Osteoblast (primary cell): ENCODE results near the gene P2RY12. TPM values are rescaled to one million over a fixed set of nuclear protein-coding genes. Genes with fewer than 3 reads are reported as not detected.
A peak's percentile ranks its signal among the peaks of the same experiment; 100 is the strongest.

ENCODE experiments used
- DNase-seq: peaks from one replicate; pipeline ENCODE4 v3.0.0; 2011; ENCODE audit warnings: low spot score, mixed read lengths; ENCODE audit not compliant: insufficient read length; ENCODE audit errors: missing footprints
- H2AFZ ChIP-seq: 2 replicates; pipeline ENCODE4 v1.6.0; 2011; ENCODE audit warnings: mild to moderate bottlenecking, low read length
- H3K27ac ChIP-seq: 2 replicates; pipeline ENCODE4 v1.5.1; 2011; ENCODE audit warnings: mild to moderate bottlenecking, low read depth, low read length, moderate library complexity
- H3K27me3 ChIP-seq: 2 replicates; pipeline ENCODE4 v1.6.0; 2012; ENCODE audit warnings: mild to moderate bottlenecking, control low read depth, inconsistent platforms, low read length, moderate library complexity; ENCODE audit not compliant: insufficient read depth
- H3K36me3 ChIP-seq: 2 replicates; pipeline ENCODE4 v1.5.1; 2011; ENCODE audit warnings: mild to moderate bottlenecking, low read length, control low read depth, moderate library complexity; ENCODE audit not compliant: insufficient read depth
- H3K4me1 ChIP-seq: 2 replicates; pipeline ENCODE4 v1.5.1; 2011; ENCODE audit warnings: mild to moderate bottlenecking, low read length, control low read depth, moderate library complexity; ENCODE audit not compliant: insufficient read depth
- H3K4me2 ChIP-seq: 2 replicates; pipeline ENCODE4 v1.6.0; 2011; ENCODE audit warnings: mild to moderate bottlenecking, low read length; ENCODE audit not compliant: insufficient read depth
- H3K4me3 ChIP-seq: fragments of 200-600 bp; sonication (generic); 3 replicates; pipeline ENCODE4 v1.5.1; 2012; ENCODE audit warnings: mild to moderate bottlenecking, low read length, inconsistent platforms; ENCODE audit not compliant: insufficient read depth
- H3K79me2 ChIP-seq: 2 replicates; pipeline ENCODE4 v1.6.0; 2012; ENCODE audit warnings: mild to moderate bottlenecking, low read length, control low read depth, inconsistent platforms; ENCODE audit not compliant: insufficient read depth
- H3K9me3 ChIP-seq: 2 replicates; pipeline ENCODE4 v1.5.1; 2011; ENCODE audit warnings: low read depth, low read length, control low read depth
- H4K20me1 ChIP-seq: 2 replicates; pipeline ENCODE4 v1.6.0; 2012; ENCODE audit warnings: mild to moderate bottlenecking, low read length, control low read depth; ENCODE audit not compliant: insufficient read depth
- CTCF ChIP-seq: IDR thresholded peaks from 2 replicates; pipeline ENCODE4 v1.5.1; 2011; ENCODE audit warnings: mild to moderate bottlenecking, low read depth, low read length, moderate library complexity; ENCODE audit errors: extremely low read depth
- total RNA-seq: library from RNA; depleted of rRNA; stranded (reverse); fragments of >200 nt; gene quantifications from 2 replicates; pipeline ENCODE4 v1.2.3, GENCODE V29; 2012

P2RY12 gene
- total RNA-seq, 1 donor = not detected

- H3K9me3 ChIP-seq = no peaks in the 10 kb centered on the region
- peaks cover 4% of the 10 kb centered on the region for H3K4me1 ChIP-seq
- no peaks in the 10 kb centered on the region for H3K79me2 ChIP-seq
- DNase-seq = no peak
- no peak for TF ChIP-seq CTCF
- no peaks in the 10 kb centered on the region for H3K36me3 ChIP-seq
- no peak overlapping the region for H3K4me3 ChIP-seq
- no peaks in the 10 kb centered on the region for H3K27me3 ChIP-seq
- no peak overlapping the region for H3K27ac ChIP-seq
- no peak overlapping the region for H2AFZ ChIP-seq
- H3K4me2 ChIP-seq = no peak overlapping the region
- no peaks in the 10 kb centered on the region for H4K20me1 ChIP-seq
These were observed 7.2 kb upstream of the P2RY12 start for GRCh38 chr3:151391720-151392119.

GRCh38 chr3:151387842-151388241 lies 3.3 kb upstream of the P2RY12 start:
- Histone ChIP-seq H3K4me3 (no peak overlapping the region), H3K9me3 (no peaks in the 10 kb centered on the region), H3K79me2 (no peaks in the 10 kb centered on the region), H3K4me2 (no peak overlapping the region), H4K20me1 (no peaks in the 10 kb centered on the region), H3K4me1 (peaks cover 5% of the 10 kb centered on the region), H2AFZ (peak overlapping the region; percentile 40), H3K36me3 (no peaks in the 10 kb centered on the region), H3K27ac (no peak overlapping the region), H3K27me3 (no peaks in the 10 kb centered on the region)
- TF ChIP-seq CTCF = no peak
- DNase-seq = no peak

- Histone ChIP-seq H3K4me1 (peaks cover 5% of the 10 kb centered on the region), H3K27ac (no peak overlapping the region), H3K4me3 (no peak overlapping the region), H3K4me2 (no peak overlapping the region), H3K79me2 (no peaks in the 10 kb centered on the region), H3K27me3 (no peaks in the 10 kb centered on the region), H3K9me3 (no peaks in the 10 kb centered on the region), H3K36me3 (no peaks in the 10 kb centered on the region), H2AFZ (no peak overlapping the region), H4K20me1 (no peaks in the 10 kb centered on the region)
- DNase-seq = no peak
- no peak for TF ChIP-seq CTCF
These were observed 2.9 kb upstream of the P2RY12 start for GRCh38 chr3:151387432-151387831.

- no peak overlapping the region for H2AFZ ChIP-seq
- no peaks in the 10 kb centered on the region for H3K27me3 ChIP-seq
- H3K27ac ChIP-seq = no peak overlapping the region
- no peak for TF ChIP-seq CTCF
- no peak overlapping the region for H3K4me3 ChIP-seq
- no peaks in the 10 kb centered on the region for H3K79me2 ChIP-seq
- H4K20me1 ChIP-seq = no peaks in the 10 kb centered on the region
- H3K36me3 ChIP-seq = no peaks in the 10 kb centered on the region
- peak; percentile 35 for DNase-seq
- no peaks in the 10 kb centered on the region for H3K9me3 ChIP-seq
- no peak overlapping the region for H3K4me2 ChIP-seq
- H3K4me1 ChIP-seq = peaks cover 5% of the 10 kb centered on the region
These were observed 1.5 kb upstream of the P2RY12 start for GRCh38 chr3:151386056-151386455.
